Suppressor macrophage treated with lipopolysaccharide for 4 hours (primary cell): ENCODE measurements around the gene KCNJ5.

Source experiments
- DNase-seq: peaks from one replicate; pipeline ENCODE4 v3.0.0-alpha.2; 2020

The KCNJ5 gene

GRCh38 chr11:128890543-128891368 is at the start of gene KCNJ5:
Gene KCNJ5 (plus strand): TSS chr11:128891356. CDS start chr11:128911274, 19,918 bp downstream.
- peak; percentile 43 for DNase-seq

- DNase-seq: no peak
These were observed 49.6 kb upstream of the KCNJ5 start for GRCh38 chr11:128841461-128842072.

- no peak for DNase-seq
These were observed 47.9 kb upstream of the KCNJ5 start for GRCh38 chr11:128843198-128843785.

- DNase-seq: no peak
These were observed 45.8 kb upstream of the KCNJ5 start for GRCh38 chr11:128845334-128845780.

- DNase-seq: no peak
These were observed 44.2 kb upstream of the KCNJ5 start for GRCh38 chr11:128846985-128847384.

GRCh38 chr11:128848815-128849455 is 42.2 kb upstream of the KCNJ5 start:
- peak; percentile 60 for DNase-seq

- DNase-seq: no peak
These were observed 38.7 kb upstream of the KCNJ5 start for GRCh38 chr11:128852327-128853023.

GRCh38 chr11:128853559-128853958 is 37.6 kb upstream of the KCNJ5 start:
- no peak for DNase-seq

GRCh38 chr11:128854841-128855240 is 36.3 kb upstream of the KCNJ5 start:
- DNase-seq: no peak

GRCh38 chr11:128856241-128856640 is 34.9 kb upstream of the KCNJ5 start:
- no peak for DNase-seq

GRCh38 chr11:128857341-128857740 is 33.8 kb upstream of the KCNJ5 start:
- DNase-seq: no peak

- DNase-seq: peak; percentile 73
These were observed 31.4 kb upstream of the KCNJ5 start for GRCh38 chr11:128859563-128860441.

GRCh38 chr11:128860571-128861361 is 30.4 kb upstream of the KCNJ5 start:
- no peak for DNase-seq

- no peak for DNase-seq
These were observed 28.8 kb upstream of the KCNJ5 start for GRCh38 chr11:128862406-128862805.

- DNase-seq: no peak
These were observed 28.1 kb upstream of the KCNJ5 start for GRCh38 chr11:128862908-128863660.

- no peak for DNase-seq
These were observed 25.7 kb upstream of the KCNJ5 start for GRCh38 chr11:128865490-128865889.

GRCh38 chr11:128867277-128867676 is 23.9 kb upstream of the KCNJ5 start, which contains the start of gene KCNJ1:
Gene KCNJ1 (minus strand): TSS chr11:128867296. CDS start chr11:128840243, 27,053 bp downstream.
- no peak for DNase-seq

GRCh38 chr11:128868841-128869671 is 22.1 kb upstream of the KCNJ5 start:
- no peak for DNase-seq

- DNase-seq: no peak
These were observed 20.0 kb upstream of the KCNJ5 start for GRCh38 chr11:128871168-128871610.
